Activated CD4-positive, alpha-beta T cell treated with anti-CD3 and anti-CD28 coated beads, Interleukin-2, amount 10 ng/mL, durations not matched to agents 24 days and 14 days (primary cell): ENCODE results near the gene GRK5. TPM values are rescaled to one million over a fixed set of nuclear protein-coding genes. Genes with fewer than 3 reads are reported as not detected.

Source experiments
- DNase-seq: peaks from one replicate; pipeline ENCODE4 v3.0.0; 2022
- H3K27ac Mint-ChIP-seq: one replicate; pipeline ENCODE4 v1.8.0; 2022; ENCODE audit warnings: mild to moderate bottlenecking, mixed read lengths
- H3K27me3 Mint-ChIP-seq: one replicate; pipeline ENCODE4 v1.8.0; 2022; ENCODE audit warnings: mixed read lengths
- H3K36me3 Mint-ChIP-seq: one replicate; pipeline ENCODE4 v1.8.0; 2022; ENCODE audit warnings: low read depth, mild to moderate bottlenecking, mixed read lengths
- H3K4me1 Mint-ChIP-seq: one replicate; pipeline ENCODE4 v1.8.0; 2021; ENCODE audit warnings: mixed read lengths
- H3K4me3 Mint-ChIP-seq: one replicate; pipeline ENCODE4 v1.8.0; 2022; ENCODE audit warnings: mild to moderate bottlenecking, moderate library complexity, mixed read lengths
- H3K9me3 Mint-ChIP-seq: one replicate; pipeline ENCODE4 v1.8.0; 2021; ENCODE audit warnings: mixed read lengths
- intact Hi-C: fragments of 100-400 bp; cut with micrococcal nuclease; formaldehyde crosslinking; loops from one replicate; pipeline ENCODE4 v1.15.1; 2023
- total RNA-seq: library from RNA; stranded (reverse); gene quantifications from 2 replicates; pipeline ENCODE4 v1.2.3, GENCODE V29; 2022

The GRK5 gene
- total RNA-seq, 1 donor from 2014 or later: 27.3 TPM

- H3K36me3 Mint-ChIP-seq: peaks cover 15% of the 10 kb centered on the region
- intact Hi-C loops: no loop called here
- DNase-seq: no peak
- no peaks in the 10 kb centered on the region for H3K9me3 Mint-ChIP-seq
- H3K4me1 Mint-ChIP-seq: peaks cover 17% of the 10 kb centered on the region
- H3K27ac Mint-ChIP-seq: no peak overlapping the region
- no peak overlapping the region for H3K4me3 Mint-ChIP-seq
- H3K27me3 Mint-ChIP-seq: no peaks in the 10 kb centered on the region
These were observed 158.6 kb downstream of the GRK5 start for GRCh38 chr10:119365773-119366599.

- Mint-ChIP-seq H3K27me3 (no peaks in the 10 kb centered on the region), H3K27ac (no peak overlapping the region), H3K4me3 (no peak overlapping the region), H3K36me3 (peaks cover 8% of the 10 kb centered on the region), H3K4me1 (peaks cover 12% of the 10 kb centered on the region), H3K9me3 (no peaks in the 10 kb centered on the region)
- no peak for DNase-seq
- intact Hi-C loops: no loop called here
These were observed 160.6 kb downstream of the GRK5 start for GRCh38 chr10:119367841-119368549.

GRCh38 chr10:119368581-119368980, 161.2 kb downstream of the GRK5 start:
- DNase-seq: no peak
- Mint-ChIP-seq H3K27me3 (no peaks in the 10 kb centered on the region), H3K4me1 (peaks cover 15% of the 10 kb centered on the region), H3K27ac (no peak overlapping the region), H3K4me3 (no peak overlapping the region), H3K9me3 (no peaks in the 10 kb centered on the region), H3K36me3 (peaks cover 8% of the 10 kb centered on the region)
- intact Hi-C loops: no loop called here

GRCh38 chr10:119368991-119369869, 161.9 kb downstream of the GRK5 start:
- Mint-ChIP-seq H3K27ac (no peak overlapping the region), H3K27me3 (no peaks in the 10 kb centered on the region), H3K36me3 (peaks cover 8% of the 10 kb centered on the region), H3K9me3 (no peaks in the 10 kb centered on the region), H3K4me1 (peaks cover 15% of the 10 kb centered on the region), H3K4me3 (no peak overlapping the region)
- intact Hi-C loops: no loop called here
- DNase-seq: no peak

- H3K36me3 Mint-ChIP-seq: peaks cover 6% of the 10 kb centered on the region
- H3K27ac Mint-ChIP-seq: peak overlapping the region; percentile 57
- no peak for DNase-seq
- no peaks in the 10 kb centered on the region for H3K9me3 Mint-ChIP-seq
- peaks cover 18% of the 10 kb centered on the region for H3K4me1 Mint-ChIP-seq
- no peaks in the 10 kb centered on the region for H3K27me3 Mint-ChIP-seq
- intact Hi-C loops: no loop called here
- no peak overlapping the region for H3K4me3 Mint-ChIP-seq
These were observed 162.9 kb downstream of the GRK5 start for GRCh38 chr10:119370111-119370741.

- Mint-ChIP-seq H3K4me1 (peaks cover 19% of the 10 kb centered on the region), H3K27me3 (no peaks in the 10 kb centered on the region), H3K36me3 (peaks cover 6% of the 10 kb centered on the region), H3K9me3 (no peaks in the 10 kb centered on the region), H3K27ac (no peak overlapping the region), H3K4me3 (no peak overlapping the region)
- intact Hi-C loops: no loop called here
- DNase-seq: no peak
These were observed 163.8 kb downstream of the GRK5 start for GRCh38 chr10:119370972-119371703.

GRCh38 chr10:119371704-119372663, 164.6 kb downstream of the GRK5 start:
- Mint-ChIP-seq H3K27ac (no peak overlapping the region), H3K4me1 (peaks cover 20% of the 10 kb centered on the region), H3K27me3 (no peaks in the 10 kb centered on the region), H3K4me3 (no peak overlapping the region), H3K9me3 (no peaks in the 10 kb centered on the region), H3K36me3 (peaks cover 6% of the 10 kb centered on the region)
- DNase-seq: no peak
- intact Hi-C loops: no loop called here

- no peak for DNase-seq
- intact Hi-C loops: no loop called here
These were observed 166.1 kb downstream of the GRK5 start for GRCh38 chr10:119373294-119374102.

GRCh38 chr10:119374236-119374635, 166.9 kb downstream of the GRK5 start:
- Mint-ChIP-seq H3K36me3 (peaks cover 7% of the 10 kb centered on the region), H3K27ac (no peak overlapping the region), H3K4me3 (no peak overlapping the region), H3K9me3 (no peaks in the 10 kb centered on the region), H3K27me3 (no peaks in the 10 kb centered on the region), H3K4me1 (peaks cover 20% of the 10 kb centered on the region)
- intact Hi-C loops: no loop called here
- DNase-seq: no peak

More at GRCh38 chr10:119373294-119374102, 166.1 kb downstream of the GRK5 start:
- Mint-ChIP-seq H3K27ac (no peak overlapping the region), H3K9me3 (no peaks in the 10 kb centered on the region), H3K4me3 (no peak overlapping the region), H3K4me1 (peaks cover 18% of the 10 kb centered on the region), H3K36me3 (peaks cover 6% of the 10 kb centered on the region), H3K27me3 (no peaks in the 10 kb centered on the region)

- H3K36me3 Mint-ChIP-seq: peaks cover 14% of the 10 kb centered on the region
- intact Hi-C loops: no loop called here
- no peak overlapping the region for H3K4me3 Mint-ChIP-seq
- H3K9me3 Mint-ChIP-seq: no peaks in the 10 kb centered on the region
- no peak overlapping the region for H3K27ac Mint-ChIP-seq
- H3K27me3 Mint-ChIP-seq: no peaks in the 10 kb centered on the region
- H3K4me1 Mint-ChIP-seq: peaks cover 13% of the 10 kb centered on the region
- no peak for DNase-seq
These were observed 168.4 kb downstream of the GRK5 start for GRCh38 chr10:119375574-119376272.

- no peak overlapping the region for H3K27ac Mint-ChIP-seq
- H3K27me3 Mint-ChIP-seq: no peaks in the 10 kb centered on the region
- H3K4me1 Mint-ChIP-seq: peaks cover 15% of the 10 kb centered on the region
- H3K36me3 Mint-ChIP-seq: peaks cover 29% of the 10 kb centered on the region
- intact Hi-C loops: no loop called here
- no peaks in the 10 kb centered on the region for H3K9me3 Mint-ChIP-seq
- no peak overlapping the region for H3K4me3 Mint-ChIP-seq
- no peak for DNase-seq
These were observed 170.1 kb downstream of the GRK5 start for GRCh38 chr10:119377451-119377957.
